GM12872 (cell line): ENCODE results near the gene DLG2.

Experiments used
- TF ChIP-seq, protein P1 (sequence below): IDR thresholded peaks from 3 replicates; pipeline ENCODE4 v1.5.1; 2011; ENCODE audit warnings: low read depth, mild to moderate bottlenecking, low read length, moderate library complexity; ENCODE audit not compliant: insufficient read depth

DLG2 gene

DNA sequence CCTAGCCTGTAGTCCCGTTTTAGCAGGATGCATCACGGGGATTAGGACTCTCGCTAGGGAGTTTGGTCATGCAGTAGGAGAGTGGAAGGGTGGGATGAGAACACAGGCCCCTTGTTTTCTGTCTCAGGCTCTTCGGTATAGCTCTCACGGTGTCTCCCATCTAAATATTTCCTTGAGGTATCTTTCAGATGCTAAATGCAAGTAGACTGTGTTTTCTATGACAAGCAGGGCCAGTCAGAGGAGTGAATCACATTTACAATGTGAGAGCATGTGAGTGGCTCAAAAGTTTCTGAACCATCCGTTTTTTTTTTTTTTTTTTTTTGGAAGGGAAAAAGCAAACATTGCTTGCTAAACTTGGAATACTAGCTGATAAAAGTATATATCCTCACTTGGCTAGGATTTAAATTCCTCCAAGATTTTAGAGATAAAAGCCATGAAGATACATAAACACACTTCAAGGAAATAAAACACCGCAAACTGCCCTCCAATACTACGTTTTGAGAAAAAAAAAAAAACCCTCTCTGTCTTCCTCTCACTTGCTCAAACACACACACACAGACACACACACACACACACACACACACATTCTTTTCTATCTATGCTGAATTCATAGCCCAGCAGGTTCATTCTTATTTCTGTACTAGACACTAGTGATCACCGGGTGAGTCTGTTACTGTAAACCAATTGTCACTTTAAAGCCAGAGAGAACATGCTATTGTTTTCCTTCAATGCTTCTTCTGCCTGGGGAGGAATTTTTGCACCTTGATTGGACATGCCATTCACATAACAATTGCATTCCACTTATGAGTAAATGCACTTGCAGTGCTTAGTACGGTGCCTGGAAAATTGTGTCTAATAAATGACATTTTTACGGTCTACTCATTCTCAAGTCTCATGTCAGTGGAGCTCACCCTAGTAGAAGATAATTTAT lies 2116.3 kb downstream of the DLG2 start:
- TF ChIP-seq, protein P1, sequence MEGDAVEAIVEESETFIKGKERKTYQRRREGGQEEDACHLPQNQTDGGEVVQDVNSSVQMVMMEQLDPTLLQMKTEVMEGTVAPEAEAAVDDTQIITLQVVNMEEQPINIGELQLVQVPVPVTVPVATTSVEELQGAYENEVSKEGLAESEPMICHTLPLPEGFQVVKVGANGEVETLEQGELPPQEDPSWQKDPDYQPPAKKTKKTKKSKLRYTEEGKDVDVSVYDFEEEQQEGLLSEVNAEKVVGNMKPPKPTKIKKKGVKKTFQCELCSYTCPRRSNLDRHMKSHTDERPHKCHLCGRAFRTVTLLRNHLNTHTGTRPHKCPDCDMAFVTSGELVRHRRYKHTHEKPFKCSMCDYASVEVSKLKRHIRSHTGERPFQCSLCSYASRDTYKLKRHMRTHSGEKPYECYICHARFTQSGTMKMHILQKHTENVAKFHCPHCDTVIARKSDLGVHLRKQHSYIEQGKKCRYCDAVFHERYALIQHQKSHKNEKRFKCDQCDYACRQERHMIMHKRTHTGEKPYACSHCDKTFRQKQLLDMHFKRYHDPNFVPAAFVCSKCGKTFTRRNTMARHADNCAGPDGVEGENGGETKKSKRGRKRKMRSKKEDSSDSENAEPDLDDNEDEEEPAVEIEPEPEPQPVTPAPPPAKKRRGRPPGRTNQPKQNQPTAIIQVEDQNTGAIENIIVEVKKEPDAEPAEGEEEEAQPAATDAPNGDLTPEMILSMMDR = no peak

DNA sequence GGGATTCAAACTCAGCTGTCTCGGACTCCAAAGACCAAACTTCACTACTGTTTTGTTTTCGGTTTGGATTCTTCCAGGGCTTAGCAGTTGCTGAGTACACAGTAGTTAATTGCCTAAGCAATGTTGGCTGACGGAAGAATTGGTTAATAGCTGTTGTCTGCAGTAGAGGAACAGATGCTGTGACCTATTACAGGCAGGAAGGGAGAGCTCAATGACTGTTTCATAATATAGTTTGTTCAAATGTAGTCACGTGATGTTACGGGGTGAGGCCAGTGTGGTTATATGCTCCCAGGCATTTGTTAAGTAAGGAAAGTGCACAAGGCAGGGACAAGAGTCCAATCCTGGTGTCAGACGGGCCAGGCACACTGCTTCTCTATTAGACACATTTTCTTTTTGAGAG lies 2118.3 kb downstream of the DLG2 start:
- TF ChIP-seq, protein P1 = no peak

DNA sequence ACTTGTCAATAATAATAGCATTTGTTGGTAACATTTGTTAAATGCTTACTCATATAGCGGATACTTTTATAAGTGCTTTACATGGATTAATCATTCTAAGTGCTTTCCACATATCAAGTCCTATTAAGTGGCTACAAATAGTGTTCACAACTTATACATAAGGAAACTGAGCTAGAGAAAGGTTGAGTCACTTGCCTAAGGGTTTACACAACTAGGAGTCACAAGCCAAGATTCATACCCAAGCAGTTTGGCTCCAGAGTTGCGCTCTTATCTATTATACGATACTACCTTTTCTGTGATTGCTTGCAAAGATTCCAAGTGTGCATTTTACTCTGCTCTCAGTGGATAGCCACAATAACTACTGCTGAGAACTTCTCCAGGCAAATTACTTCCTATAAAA lies 2125.1 kb downstream of the DLG2 start:
- TF ChIP-seq, protein P1 = no peak

DNA sequence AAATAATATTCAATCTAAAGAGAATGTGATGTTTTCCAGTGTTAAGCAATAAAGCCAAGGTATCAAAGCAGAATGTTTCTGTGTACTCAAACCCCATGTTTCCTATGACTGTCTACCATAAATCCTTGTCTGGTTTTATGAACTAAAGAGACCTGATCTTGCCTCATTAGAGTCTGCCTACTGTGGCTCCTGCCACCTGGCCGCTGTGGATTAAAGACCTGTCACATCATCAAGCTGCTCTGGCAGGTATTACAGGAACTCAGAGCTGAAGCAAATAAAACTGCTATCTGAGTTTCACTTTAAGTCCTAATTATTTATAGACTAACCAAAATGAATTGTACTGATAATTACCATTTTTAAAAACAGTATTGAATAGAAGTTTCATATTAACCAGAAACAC lies 2133.2 kb downstream of the DLG2 start:
- TF ChIP-seq, protein P1 = no peak

DNA sequence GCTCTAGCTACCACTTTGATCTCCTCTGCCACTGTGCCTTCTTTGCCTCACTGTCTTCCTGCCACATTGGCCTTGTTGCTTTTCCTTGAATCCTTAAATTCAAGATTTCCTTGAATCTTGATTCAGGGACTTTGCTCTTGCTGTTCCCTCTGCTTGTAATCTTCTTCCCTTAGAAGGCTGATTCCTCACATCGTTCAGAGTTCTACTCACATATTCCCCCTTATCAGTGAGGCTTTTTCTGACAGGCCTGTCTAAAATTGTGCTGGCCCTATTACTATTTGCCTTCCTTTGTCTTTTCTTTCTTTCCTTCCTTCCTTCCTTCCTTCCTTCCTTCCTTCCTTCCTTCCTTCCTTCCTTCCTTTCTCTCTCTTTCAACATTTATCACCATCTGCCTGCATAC lies 2134.1 kb downstream of the DLG2 start:
- TF ChIP-seq, protein P1 = no peak

DNA sequence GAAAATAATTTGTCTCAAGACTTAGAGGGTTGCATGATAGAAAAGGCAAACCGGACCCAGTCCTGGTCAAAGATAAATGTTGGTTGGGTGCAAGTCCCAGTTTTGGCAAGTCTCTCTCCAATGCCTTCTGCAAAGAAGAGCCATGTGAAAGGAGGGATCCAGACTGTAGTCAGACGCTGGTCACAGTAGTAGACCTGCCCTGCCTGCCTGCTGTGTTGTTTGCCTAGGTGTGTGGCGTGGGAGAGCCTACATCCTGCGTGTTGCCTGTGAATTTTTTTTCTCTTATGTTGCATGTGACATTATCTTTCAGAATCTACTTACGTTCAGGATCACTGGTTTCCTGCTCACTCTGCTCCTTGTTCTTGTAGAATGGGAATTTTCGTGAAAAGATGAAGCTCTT lies 2143.3 kb downstream of the DLG2 start:
- TF ChIP-seq, protein P1 = no peak

DNA sequence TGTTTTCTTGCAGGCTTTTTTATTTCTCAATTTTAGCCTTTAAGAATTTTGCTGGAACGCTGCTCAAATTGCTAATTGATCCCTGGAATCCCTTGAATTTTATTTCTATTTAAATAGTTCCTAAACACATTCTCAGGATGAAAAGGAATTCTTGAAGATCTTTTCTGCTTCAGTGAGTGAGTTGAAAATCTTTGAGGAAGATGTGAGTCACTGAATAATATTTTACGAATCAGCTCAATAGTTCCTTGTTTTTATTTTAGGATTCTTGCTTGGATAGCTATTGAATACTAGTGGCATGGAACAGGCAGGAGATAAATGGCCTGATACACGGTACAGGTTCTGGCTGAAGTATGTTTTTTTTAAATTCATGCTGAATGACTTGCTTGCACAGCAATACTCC lies 2146.3 kb downstream of the DLG2 start:
- TF ChIP-seq, protein P1 = no peak
